ENCODE results near the gene MEF2D.

Gene MEF2D

DNA sequence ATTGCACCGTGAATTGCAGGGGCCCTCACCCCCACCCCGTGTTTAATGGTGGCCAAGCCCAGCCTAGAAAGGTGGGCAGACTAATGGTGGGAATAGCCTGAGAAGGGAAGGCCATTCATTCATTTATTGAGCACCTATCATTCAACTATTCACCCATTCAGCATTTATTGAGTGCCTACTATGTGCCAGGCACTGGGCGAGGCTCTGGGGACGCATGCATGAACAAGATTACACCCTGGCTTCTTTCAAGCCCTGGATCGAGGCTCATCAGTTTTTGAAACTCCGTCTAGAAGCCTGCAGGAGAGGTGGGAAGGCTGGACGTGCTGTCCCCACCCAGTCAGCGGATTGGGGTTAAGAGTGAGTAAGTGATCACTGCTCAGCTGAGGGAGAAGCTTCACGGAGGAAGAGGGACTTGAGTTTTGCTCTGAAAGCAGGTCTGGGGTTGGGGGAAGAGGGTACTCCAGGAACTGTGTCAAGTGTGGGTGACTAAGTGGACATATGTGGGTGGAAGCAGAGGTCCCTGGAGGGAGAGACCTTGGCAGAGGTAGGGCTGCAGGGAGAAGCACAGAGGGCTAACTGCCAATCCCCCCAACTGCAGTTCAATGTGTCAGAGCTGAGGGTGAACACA is 35.6 kb downstream of the MEF2D start:
- DNase-seq: no peak

DNA sequence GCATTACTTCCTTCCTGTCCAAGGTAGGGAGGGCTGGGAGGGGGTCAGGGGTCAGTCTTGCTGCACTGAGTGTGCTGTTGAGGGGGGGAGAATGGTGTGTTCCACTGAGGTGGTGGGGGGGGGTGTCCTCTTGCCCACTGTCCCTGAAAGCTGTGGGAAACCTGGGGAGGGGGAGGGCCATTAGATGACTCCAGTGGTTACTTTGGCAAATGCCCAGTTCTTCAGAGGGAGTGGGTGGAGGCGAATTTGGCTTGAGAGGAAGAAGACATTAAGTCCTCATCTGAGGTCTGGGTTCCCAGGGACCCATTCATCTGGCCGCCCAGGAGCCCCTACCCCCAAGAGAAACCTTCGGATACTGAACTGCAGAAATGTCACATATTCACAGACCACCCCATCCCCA is 36.2 kb downstream of the MEF2D start:
- no peak for DNase-seq

DNA sequence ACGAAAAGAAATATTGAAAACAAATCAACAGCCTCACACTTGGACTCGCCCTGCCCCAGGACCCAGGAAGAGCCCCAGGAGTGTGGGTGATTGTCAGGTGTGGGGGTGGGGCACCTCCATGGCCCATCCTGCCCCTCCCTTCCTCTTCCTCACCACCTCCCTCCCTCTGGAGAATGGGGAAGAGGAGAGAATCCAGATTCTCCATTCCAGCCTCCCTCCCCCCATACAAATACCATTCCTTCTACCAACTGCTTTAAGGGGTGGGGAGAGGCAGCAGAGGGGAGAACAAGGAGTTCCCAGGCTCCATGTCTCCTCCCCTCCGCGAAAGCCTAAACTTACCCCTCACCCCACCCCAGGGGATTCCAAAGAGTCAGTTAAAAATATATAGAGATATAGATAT is 36.7 kb downstream of the MEF2D start:
- DNase-seq: no peak

DNA sequence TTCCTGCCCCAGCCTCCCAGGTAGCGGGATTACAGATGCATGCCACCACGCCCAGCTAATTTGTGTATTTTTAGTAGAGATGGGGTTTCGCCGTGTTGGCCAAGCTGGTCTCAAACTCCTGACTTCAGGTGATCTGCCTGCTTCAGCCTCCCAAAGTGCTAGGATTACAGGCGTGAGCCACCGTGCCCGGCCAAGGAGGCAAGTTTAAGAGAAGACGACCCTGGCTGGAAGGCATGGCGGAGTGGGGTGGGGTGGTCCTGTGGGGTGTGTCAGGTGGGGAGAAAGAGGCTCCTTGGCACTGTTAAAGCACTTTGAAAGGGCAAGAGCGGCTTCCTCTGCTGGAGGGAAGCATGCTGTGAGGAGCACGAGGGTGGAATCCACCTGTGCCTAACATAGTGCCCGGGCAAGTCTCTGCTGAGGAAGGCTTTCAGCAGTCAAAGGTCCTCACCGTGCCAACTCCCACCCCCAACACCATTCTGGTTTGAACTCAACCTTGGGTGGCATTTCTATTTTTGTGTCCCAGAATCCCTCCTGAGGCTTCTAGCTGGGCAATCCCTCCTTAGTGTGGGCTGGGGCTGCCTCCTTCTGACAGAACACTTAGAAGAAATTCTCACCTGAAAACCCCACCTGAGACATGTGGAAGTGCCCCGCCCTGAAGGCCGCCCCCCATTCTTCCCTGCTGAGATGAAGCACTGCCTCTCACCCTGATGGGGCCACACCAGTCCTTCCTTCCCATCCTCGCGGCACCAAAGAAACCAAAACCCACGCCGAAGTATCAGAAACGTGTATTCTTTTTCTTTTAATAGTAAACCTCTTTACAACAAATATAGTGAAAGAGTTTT is 37.4 kb downstream of the MEF2D start:
- no peak for DNase-seq

DNA sequence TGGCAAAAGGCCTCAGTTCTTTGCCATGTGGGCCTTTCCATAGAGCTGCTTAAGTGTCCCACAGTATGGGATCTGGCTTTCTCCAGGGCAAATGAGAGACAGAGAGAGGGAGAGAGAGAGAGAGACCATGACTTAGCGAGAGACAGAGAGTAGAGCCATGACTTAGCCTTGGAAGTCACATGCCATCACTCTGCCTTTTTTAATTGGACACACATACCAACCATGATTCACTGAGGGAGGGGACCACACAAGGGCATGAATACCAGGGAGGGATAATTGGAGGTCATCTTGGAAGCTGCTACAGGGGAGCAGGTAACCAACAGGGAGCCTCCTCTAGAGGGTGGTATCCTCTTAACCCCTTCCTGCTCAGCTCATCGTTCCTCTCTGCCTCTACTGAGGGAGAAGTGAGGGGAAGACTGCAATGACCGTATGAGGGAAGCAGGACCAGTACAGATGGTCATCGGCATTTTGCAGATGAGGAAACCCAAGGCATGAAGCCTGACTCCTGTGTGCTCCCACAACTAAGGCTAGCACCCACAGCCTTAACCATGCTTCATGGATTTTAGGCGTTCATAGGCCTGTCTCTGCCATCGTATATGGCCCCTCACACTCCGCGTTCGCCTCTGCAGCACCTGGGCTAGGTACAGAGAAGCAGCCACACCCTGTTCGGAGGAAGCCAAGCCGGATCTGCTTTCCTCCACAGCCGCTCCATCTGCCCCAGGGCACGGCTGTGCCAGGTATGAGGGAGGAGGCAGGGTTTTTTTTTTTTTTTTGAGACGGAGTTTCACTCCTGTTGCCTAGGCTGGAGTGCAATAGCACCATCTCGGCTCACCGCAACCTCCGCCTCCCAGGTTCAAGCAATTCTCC is 38.6 kb downstream of the MEF2D start:
- DNase-seq: no peak

DNA sequence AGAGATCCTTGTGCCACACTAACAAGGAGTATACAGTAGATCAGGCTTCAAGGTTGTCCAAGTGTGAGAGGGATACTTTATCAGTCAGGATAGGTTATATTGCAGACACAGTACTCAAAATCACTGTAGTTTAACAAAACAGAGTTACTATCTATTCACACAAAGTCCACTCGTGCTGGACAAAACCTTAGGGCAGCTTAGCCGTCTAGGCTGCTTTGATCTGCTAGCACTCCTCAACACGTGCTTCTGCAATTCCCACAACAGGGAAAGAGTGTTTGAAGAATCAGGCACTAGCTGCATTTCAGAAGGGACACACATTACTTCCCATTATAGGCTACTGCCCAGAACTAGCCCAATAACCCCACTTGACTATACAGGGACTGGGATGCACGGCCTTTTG is 39.5 kb downstream of the MEF2D start:
- DNase-seq: no peak

DNA sequence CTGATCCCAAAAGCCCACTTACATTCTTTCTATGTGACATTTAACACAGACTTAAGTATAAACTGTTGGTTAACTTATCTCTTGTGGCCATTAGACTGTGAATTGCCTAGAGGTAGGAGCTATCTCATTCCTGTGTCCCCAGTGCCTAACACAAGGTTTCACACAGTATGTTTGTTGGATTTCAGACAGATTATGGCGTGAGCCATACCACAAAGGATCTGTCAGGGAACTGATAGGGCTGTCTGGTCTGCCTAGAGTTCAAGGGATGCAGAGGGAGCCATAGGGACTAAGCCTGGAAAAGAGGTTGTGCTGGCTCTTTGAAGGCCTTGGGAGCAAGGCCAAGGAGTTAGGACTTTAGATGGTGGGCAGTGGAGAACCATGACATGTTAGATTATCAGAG is 40.0 kb downstream of the MEF2D start:
- no peak for DNase-seq

DNA sequence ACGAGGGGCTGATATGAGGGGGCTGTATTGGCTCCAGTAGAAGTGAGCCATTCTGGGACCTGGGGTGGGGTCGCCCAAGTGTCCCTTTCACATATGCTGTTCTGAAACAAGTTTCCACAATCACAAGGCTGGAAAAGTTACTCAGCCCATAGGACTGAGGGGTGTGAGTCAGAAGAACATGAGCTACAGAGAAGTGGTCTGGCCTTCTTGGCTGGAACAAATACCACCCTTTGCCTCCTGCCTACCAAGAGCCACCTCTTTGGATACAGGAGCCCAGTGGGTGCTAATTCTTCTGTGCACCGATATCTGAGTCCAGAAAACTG is 42.4 kb downstream of the MEF2D start:
- no peak for DNase-seq

DNA sequence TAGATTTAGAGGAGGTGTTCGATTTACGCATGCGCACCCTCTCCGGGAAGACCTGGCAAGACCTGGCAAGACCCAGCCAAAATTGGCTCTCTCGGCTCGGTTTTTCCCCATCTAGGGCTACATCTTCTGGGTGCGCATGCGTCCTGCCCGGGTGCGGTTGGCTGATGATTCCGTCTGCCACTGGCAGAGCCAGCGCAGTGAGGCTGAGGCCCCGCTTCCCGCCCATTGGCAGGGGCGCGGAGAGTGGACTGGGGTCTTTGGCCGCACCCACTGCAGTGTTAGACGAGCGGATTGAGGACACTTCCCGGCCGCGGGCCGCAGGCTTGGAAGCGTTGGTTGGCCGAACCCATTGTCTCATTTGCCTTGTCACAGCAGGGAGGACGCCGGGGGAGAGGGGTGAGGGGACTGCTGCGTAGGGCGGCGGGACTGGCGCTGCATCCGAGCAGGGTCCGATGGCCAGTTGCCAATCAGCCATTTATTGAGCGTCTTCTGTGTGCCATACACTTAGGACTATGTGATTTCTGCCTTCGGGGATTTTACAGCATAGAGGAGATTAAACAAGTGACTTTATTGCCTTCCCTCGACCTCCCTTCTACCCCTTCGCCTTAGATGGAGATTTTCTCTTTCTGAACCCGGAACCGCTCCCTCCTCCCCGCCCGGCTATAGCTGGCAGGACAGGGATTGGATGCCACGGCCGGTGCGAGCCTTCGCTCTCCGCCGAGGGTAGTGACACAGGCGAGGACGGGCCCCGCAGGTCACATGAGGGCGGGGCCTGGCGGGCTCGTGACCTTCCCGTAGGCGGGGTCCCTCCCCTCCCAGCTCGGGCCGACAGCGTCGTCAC is 43.7 kb downstream of the MEF2D start:
- peak; percentile 91 for DNase-seq

DNA sequence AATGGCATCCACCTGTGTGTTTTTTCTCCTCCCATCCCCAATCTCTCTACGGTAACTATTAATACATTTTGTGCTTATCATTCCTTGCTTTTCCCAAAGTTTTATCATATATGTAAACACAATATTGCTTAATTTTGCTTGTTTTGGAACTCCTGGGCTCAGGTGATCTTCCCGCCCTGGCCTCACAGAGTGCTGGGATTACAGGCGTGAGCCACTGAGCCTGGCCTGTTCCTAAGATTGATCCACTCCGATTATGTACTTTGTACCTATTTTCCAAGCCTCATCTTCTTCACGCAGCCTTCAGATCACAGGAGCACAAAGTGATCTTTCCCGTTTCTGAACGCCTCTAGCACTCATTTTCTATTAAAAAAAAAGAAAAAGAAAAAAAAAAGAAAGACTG is 45.2 kb downstream of the MEF2D start:
- no peak for DNase-seq

DNA sequence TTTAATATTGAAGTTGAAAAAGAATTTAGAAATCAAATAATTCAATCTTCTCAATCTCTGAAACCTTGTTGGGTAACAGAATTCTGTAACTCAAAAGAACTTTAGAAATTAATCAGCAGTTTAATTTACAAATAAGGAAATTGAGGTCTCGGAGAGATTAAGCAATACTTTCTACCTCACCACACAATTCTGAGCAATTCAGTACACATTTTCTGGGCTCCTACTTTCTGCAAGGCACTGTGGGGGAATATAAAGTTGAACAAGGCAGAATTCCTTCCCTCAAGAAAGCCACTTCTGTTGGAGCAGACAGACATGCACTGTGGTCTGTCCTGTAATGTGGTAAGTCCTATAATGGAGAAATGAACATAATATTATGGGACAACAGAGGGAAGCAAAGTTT is 47.7 kb downstream of the MEF2D start:
- no peak for DNase-seq

DNA sequence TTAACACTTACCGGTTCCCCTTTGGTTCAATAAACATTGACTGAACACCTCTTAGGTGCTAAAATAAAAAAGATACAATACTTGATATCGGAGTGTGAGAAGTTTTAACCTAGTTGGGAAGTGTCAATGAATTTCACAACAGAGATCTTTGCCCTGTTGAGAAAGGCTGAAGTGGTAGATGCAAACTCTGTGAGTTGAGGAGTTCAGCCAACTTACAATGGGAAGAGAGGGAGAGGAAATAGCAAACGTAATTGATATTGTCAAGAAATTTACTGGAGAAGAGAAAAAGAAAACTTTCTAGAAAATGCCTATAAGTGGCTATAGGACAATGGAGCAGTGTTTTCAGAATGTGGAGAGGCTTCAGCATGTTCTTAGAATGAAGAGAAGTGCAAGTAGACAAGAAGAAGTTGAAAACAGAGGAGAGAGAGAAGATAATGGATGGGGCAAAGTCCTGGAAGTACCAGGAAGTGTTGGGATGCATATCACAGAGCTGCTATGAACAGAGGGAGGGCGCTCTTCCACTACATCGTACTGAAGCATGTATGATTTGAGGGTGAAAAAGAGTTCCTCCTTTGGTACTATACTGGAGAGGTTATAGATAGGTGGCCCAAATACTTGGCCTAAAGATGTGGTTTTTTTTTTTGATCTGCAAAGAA is 48.9 kb downstream of the MEF2D start:
- no peak for DNase-seq

DNA sequence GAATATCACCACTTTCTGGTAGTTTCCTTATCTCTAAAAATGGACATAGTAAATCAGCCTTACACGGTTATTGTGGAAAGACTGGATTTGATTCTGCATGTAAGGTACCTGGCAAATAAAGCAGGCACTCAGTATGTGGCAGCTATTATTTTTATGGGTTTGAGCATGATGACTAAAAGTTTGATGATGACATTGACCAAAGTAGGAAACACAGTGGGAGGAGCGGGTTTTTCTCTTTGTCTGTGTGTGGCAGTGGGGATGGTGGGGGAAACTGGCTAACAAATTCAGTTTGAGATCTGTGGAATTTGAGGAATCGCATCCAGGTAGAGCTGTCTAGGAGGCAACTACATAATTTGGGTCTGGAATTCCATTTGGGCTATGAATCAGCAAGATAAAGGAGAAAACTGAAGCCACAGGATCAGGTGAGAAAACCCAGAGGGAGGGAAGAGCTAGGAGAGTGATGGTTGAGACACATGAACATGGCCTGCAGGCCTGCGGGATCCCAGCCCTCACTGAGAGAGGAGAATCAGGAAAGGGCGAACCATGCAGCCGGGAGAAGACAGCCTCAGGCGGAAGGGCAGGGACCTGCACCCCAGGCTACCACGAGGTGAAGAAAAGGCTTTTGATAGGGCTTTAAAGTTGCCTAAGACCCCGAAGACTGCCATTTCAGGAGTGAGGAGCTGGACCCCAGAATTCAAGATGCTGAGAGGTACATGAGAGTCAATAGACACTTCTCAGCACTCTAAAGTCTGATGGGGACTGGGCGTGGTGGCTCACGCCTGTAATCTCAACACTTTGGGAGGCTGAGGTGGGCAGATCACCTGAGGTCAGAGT is 52.2 kb downstream of the MEF2D start:
- DNase-seq: no peak

DNA sequence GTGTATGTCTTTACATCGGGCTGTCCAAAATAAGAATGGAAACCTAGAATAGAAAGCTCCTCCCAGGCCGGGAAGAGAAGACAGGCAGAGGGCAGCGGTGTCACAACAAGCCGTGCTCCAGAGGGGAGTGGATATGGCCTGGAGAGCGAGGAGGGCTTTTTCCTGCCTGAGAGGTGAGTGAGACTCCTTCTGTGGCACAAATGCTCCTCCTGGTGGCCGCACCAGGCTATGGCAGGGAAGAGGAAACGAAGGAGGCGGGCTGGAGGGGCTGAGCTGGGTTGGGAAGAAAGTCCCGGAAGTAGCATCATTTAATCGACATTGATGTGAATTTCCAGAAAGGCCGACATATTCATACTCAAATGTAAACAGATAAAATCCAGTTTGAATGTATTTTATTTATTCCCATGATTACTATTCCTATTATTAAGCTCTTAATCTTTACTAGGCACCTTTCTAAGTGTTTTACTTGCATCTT is 54.7 kb downstream of the MEF2D start:
- DNase-seq: no peak

DNA sequence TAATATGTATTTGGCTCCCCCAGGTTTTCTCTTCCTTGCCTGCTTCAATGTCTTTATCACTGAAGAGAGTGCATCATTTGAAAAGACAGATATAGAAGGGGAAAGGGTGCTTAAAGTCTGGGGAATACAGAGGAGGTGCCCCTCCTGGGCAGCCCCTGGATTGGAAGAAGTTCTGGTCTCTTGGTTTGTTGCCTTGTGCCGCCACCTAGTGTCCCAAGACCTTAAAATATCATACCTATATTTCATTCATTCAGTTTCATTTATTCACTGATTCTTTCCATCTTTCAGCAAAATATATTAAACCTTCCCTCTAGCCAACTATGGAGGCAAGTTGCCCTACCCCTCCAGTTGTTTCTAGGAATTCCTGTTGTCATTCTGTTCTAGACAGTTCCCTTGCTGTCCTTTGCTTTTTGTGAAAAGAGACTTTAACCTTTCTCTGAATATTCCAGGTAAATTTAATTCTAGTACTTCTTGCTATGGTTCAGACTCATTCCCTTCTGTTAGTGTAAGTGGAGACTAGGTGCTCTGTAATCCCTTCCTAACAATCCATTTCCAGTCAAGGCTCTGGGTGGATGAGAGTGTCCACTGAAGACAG is 56.1 kb downstream of the MEF2D start:
- no peak for DNase-seq

DNA sequence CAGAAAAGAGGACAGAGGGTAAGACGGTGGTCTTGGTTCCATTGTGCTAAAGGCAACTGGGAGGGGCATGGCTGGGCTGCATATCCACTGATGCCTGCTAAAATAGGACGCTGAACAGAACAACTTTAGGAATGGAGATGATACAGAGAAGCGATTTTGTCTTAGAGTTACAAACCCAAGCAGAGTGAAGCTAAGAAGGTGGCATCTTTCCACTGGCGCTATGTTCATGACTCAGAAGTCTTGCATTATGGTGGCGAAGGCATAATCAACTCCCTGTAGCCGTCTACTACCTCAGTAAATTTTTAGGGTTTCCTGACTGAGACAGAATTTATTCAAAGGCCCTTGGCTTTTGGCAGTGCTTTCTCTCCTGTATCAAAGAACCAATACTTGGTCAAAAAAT is 57.3 kb downstream of the MEF2D start:
- DNase-seq: no peak

DNA sequence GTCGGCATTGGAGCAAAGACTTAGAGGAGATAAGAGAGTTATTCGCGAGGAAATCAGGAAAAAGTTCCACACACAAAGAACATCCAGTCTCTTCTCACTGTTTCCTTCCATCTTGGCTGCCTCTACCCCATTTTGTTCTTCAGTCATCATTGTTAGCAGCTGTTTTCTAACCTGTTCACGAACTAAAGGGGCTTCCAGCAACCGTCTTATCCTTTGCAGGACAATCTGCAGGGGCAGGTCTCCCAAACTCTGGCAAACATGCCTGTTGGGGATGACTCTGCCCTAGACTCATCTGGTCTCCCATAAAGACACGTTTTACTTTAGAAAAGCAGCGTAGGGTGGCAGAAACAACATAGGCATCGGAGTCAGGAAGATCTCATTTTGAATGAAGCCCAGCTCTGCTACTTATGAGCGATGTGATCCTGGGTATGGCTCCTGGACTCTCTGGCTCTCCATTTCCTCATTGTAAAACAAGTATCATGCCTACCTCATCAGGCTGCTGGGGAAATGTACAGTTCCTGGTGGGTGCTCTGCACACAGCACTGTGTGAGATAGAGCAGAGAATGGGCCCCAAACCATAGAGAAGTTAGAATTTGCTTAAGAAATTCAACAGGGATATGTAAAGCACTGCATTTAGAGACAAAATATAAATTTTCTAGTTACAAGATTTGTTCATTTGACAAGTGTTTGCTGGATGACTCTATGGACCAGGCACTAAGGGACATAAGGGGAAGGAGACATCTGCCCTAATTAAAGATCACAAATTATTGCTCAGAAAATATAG is 59.7 kb downstream of the MEF2D start:
- DNase-seq: no peak

DNA sequence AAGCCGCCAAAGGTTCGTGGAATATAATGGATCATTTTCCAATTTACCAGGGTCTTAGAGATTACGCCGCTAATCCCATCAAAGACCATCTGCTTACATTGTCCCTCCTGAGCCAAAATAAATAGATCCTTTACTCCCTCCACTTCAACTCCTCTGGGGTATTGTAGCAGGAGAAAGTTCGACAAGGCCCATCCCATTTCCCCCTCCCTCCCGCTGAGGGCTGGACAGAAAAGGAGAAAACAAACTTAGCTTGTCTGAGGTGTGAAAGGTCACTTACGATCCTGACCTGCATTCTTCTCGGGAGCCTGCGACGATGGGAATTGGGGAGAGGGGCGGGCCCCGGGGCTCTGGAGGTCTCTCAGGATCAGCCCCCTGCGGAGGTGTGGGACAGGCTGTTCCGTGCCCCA is 60.8 kb downstream of the MEF2D start:
- no peak for DNase-seq

DNA sequence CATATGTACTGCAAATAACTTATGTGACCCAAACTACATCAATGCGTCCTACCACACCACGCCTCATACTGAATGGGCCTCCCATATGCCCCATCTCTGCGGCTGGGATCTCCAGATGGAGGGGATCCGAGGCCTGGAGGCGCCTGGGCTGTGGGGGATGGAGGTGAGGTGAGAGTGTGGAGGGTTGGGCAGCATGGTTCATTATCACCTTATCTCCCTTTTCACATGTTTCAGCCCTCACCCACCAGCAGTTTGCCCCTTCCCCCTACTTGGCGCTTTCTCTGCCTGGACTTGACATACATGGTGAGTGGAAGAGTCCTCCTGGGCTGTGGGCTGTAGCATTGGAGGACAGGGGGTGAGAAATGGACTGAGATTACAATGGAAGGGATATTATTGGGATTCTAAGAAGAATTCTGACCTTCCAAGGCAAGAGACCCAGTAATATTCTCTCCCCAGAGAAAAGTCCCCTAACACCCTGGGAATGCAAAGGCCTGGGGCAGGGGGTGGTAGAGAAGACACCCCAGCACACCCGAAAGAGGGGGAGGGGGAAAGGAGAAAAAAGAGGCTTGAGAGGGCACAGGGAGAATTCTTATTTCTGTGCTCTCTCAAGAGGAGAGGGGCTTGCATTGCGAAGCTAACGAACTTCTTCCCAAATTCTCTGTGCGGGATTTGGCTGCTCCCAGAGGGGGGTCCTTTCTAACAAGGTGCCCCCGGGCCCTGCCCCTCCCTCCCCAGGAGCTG is 61.4 kb downstream of the MEF2D start:
- DNase-seq: no peak

All from cortex of kidney (tissue), 1 donor.